GM13977 (cell line): Measurements from ENCODE around the gene MACROD2.

Source experiments
- DNase-seq: peaks from one replicate; pipeline ENCODE4 v3.0.0; 2012; ENCODE audit warnings: low spot score
- CTCF ChIP-seq: IDR thresholded peaks from 2 replicates; pipeline ENCODE4 v1.5.1; 2012; ENCODE audit warnings: mild to moderate bottlenecking, control low read depth; ENCODE audit not compliant: insufficient read depth; ENCODE audit errors: extremely low read depth, missing control alignments
- in situ Hi-C: fragments of 300-500 bp; cut with MboI; formaldehyde crosslinking; loops from one replicate; pipeline ENCODE4 v1.12.0; 2022; ENCODE audit warnings: low sequenced_read_pairs, low pct_unique_long_range_greater_than_20kb, mixed read lengths, inconsistent platforms; ENCODE audit not compliant: unreplicated experiment

The MACROD2 gene

GRCh38 chr20:14595051-14595450, 599.7 kb downstream of the MACROD2 start:
- no peak for TF ChIP-seq CTCF
- in situ Hi-C loops, result no loop called here
- no peak for DNase-seq

DNA sequence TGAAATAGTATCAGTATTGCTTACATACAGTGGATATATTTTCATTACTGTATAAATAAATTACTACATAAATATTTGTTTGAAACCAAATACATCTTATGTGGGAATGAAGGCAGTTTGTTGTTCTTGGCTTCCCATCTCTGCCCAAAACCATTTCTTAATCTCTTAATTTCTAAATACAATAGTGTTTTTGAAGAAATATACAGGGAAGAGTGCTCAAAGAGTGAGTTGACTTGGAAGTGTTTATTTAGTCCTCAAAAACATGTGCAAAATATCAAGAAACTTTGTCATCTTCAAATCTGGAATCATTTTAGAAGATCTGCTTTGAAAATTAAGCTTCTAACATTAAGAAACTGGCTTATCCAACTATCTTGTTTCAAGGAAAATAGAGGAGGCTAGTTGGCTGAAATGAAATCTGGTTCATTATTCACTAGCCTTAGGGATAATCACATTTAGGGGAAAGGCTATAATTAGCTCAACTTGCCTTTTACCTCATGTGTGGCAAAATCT, 601.9 kb downstream of the MACROD2 start:
- no peak for TF ChIP-seq CTCF
- no peak for DNase-seq
- in situ Hi-C loops, result no loop called here

GRCh38 chr20:14599613-14600012, 604.3 kb downstream of the MACROD2 start:
- no peak for DNase-seq
- in situ Hi-C loops, result no loop called here
- no peak for TF ChIP-seq CTCF

GRCh38 chr20:14600527-14600926, 605.2 kb downstream of the MACROD2 start:
- in situ Hi-C loops, result no loop called here
- no peak for DNase-seq
- TF ChIP-seq CTCF, result no peak

DNA sequence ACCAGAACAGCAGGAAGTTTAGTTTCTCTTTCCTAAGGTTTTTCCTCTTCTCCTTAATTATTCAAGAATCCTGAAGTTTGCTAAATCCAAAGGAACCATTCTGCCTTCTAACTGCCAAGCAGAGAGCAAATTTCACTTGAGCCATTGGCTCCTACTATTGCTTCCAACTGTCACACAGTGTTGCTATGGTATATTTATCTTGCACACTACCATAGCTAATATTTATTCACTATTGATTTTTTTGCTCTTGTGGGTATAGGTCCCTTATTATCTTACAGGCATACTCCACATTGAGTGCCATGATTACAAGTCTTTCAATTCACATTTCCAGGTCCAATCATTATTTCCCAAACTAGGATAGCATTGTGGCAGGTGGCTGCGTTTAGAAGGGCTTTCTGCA, 608.8 kb downstream of the MACROD2 start:
- DNase-seq, result no peak
- in situ Hi-C loops, result no loop called here
- TF ChIP-seq CTCF, result no peak

GRCh38 chr20:14609328-14610221, 614.3 kb downstream of the MACROD2 start:
- in situ Hi-C loops, result no loop called here
- no peak for DNase-seq
- TF ChIP-seq CTCF, result no peak

DNA sequence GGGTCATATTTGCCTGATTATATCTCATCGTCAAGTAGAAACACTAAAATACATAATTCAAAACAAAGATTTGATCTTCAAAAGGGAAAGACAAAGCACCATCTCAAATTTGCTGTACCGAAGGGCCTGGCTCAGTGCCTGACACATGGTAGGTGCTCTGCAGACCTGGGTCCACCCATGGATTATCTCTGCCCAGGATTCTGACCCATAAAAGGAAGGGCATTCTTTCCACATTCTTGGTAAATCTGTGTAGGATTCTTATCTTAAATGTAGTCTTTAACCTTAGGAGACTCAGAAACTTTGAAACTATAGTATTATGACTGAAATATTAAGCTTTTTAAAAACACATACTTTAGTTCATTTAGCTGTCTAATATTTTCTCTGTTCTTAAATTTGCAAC, 616.2 kb downstream of the MACROD2 start:
- TF ChIP-seq CTCF, result no peak
- in situ Hi-C loops, result no loop called here
- no peak for DNase-seq
